Stimulated activated CD8-positive, alpha-beta memory T cell treated with anti-CD3 and anti-CD28 coated beads, Interleukin-4, amount 100 ng/mL, for 4 hours (primary cell): ENCODE measurements around the gene ASIC3.

ENCODE experiments used
- DNase-seq, 2 donors: peaks; one replicate each; pipeline ENCODE4 v3.0.0-alpha.2; 2020; ENCODE audit warnings: low read depth in 2 of 2, low spot score in 1 of 2

The ASIC3 gene

GRCh38 chr7:151070574-151070960, 22.2 kb downstream of the ASIC3 start:
- no peak for DNase-seq

- no peak for DNase-seq
These were observed 22.9 kb downstream of the ASIC3 start for GRCh38 chr7:151071032-151071866.

- DNase-seq: no peak
These were observed 25.7 kb downstream of the ASIC3 start for GRCh38 chr7:151073990-151074389.

- no peak for DNase-seq
These were observed 26.7 kb downstream of the ASIC3 start for GRCh38 chr7:151074817-151075661.

GRCh38 chr7:151075662-151075971, 27.3 kb downstream of the ASIC3 start:
- DNase-seq: no peak

- DNase-seq: no peak
These were observed 27.7 kb downstream of the ASIC3 start for GRCh38 chr7:151075978-151076426.

GRCh38 chr7:151076863-151077704, 28.8 kb downstream of the ASIC3 start:
- no peak for DNase-seq

GRCh38 chr7:151077705-151078232, 29.4 kb downstream of the ASIC3 start:
- no peak for DNase-seq

- no peak for DNase-seq
These were observed 30.1 kb downstream of the ASIC3 start for GRCh38 chr7:151078233-151079040.

- no peak for DNase-seq
These were observed 31.0 kb downstream of the ASIC3 start for GRCh38 chr7:151079199-151079910.

- DNase-seq: no peak
These were observed 31.8 kb downstream of the ASIC3 start for GRCh38 chr7:151080067-151080521.

GRCh38 chr7:151080522-151081169, 32.3 kb downstream of the ASIC3 start, which contains the start of gene FASTK:
TSS of gene FASTK (minus strand) at chr7:151080809. CDS start at chr7:151080766, 43 bp downstream.
- peak; percentile 59 to 74 for DNase-seq

- DNase-seq: no peak
These were observed 33.1 kb downstream of the ASIC3 start for GRCh38 chr7:151081170-151082101.

- DNase-seq: no peak
These were observed 34.1 kb downstream of the ASIC3 start for GRCh38 chr7:151082141-151083070.

- DNase-seq: peak; percentile 63 to 78
These were observed 34.9 kb downstream of the ASIC3 start, which contains the start of gene TMUB1 for GRCh38 chr7:151083071-151083823. TSS of gene TMUB1 (minus strand) at chr7:151083493. CDS start at chr7:151082563, 930 bp downstream.

GRCh38 chr7:151083824-151084160, 35.5 kb downstream of the ASIC3 start:
- DNase-seq: no peak
